ENCODE data around the gene ARSB. TPM values are rescaled to one million over a fixed set of nuclear protein-coding genes. Genes with fewer than 3 reads are reported as not detected.

The ARSB gene
- total RNA-seq, 1 donor from 2014 or later: 1.8 TPM

DNA sequence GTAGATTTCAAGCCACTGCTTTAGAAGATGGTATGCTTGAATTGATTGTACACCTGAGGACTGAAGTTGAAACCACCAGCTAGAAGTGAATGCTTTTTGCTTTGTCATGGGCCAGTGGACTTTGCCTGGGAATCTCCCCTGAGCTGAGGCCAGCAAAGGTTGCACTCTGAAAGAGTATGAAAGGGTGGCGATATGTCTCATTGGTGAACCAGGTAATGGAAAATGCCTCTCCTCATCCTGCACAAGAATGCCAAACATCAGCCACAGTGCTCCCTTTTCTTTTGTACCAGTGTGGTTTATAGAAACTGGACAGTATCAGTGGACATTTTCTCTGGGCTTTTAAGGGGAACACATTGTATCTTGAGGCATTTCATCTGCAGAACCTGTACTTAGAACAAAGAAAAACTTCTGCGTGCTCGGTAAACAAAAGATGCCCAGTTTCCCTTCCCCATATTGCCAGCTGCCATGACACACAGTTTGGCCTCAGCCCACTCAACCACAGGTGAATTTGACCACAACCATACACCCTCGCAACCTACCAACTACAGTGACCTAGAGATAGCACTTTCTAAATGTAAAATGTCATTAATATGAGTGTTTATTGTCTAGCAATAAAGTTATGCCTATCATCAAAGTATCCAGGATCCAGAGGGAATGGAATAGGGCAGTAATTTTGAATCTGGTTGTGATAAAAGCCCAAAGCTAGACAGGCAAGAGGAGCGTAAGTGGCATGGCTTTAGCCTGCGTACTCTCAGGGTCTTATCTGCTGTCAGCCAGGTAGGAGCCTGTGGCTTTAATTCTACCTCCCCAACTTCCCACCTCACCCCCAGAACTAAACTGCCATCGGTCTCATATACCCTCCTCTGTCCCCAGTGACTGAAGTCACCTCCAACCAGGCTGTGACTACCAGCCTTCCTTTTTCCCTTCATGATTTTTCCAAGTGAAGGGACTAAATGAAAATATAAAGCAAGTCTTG is 257.0 kb downstream of the ARSB start:
- no peaks in the 10 kb centered on the region for H3K27me3 ChIP-seq (ENCODE audit: control insufficient read depth, insufficient read depth, low read length)
- H3K36me3 ChIP-seq (ENCODE audit: control insufficient read depth, insufficient read depth, low read length): no peaks in the 10 kb centered on the region
- no peak overlapping the region for H3K4me3 ChIP-seq (ENCODE audit: low read depth, low read length)
- DNase-seq (ENCODE audit: low read depth) (no peak), FAIRE-seq (peak; percentile 32)
- TF ChIP-seq, protein P1, sequence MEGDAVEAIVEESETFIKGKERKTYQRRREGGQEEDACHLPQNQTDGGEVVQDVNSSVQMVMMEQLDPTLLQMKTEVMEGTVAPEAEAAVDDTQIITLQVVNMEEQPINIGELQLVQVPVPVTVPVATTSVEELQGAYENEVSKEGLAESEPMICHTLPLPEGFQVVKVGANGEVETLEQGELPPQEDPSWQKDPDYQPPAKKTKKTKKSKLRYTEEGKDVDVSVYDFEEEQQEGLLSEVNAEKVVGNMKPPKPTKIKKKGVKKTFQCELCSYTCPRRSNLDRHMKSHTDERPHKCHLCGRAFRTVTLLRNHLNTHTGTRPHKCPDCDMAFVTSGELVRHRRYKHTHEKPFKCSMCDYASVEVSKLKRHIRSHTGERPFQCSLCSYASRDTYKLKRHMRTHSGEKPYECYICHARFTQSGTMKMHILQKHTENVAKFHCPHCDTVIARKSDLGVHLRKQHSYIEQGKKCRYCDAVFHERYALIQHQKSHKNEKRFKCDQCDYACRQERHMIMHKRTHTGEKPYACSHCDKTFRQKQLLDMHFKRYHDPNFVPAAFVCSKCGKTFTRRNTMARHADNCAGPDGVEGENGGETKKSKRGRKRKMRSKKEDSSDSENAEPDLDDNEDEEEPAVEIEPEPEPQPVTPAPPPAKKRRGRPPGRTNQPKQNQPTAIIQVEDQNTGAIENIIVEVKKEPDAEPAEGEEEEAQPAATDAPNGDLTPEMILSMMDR (IDR thresholded peaks at IDR 0.05; ENCODE audit: insufficient read depth, low read length, severe bottlenecking): no peak

Other genes starting within 250 kb of the ARSB start
- 11.6 and 15.1 TPM in 2 replicates for gene DMGDH, start 84.4 kb upstream of the ARSB start, total RNA-seq
- not detected in 2 replicates for gene BHMT2, start 84.5 kb upstream of the ARSB start, total RNA-seq
- gene BHMT, start 126.5 kb upstream of the ARSB start, total RNA-seq: not detected in 2 replicates